Measurements from ENCODE around the gene RASGRP4.

RASGRP4 gene

DNA sequence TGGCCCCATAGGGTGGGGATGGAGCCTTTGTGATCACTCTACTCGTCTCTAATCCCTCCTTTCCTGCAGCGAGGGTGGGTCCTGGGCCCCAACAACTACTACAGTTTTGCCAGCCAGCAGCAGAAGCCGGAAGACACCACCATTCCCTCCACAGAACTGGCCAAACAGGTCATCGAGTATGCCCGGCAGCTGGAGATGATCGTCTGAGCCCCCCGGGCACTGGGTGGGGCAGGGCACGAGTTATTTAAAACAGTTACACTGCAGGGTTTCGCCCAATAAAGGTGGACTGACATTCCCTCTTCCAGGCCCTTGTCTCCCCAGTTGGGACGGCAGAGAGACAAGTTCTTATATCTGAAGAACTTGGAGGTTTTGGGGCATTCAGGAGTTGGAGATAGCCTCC is 42.8 kb downstream of the RASGRP4 start:
- TF ChIP-seq POLR2AphosphoS5 (IDR thresholded peaks at IDR 0.05; ENCODE audit: low read depth) (no peak), GABPA (IDR thresholded peaks at IDR 0.05; ENCODE audit: low read depth) (no peak), SPI1 (IDR thresholded peaks at IDR 0.05; ENCODE audit: borderline replicate concordance, low read depth) (no peak)
- TF ChIP-seq, protein P1, sequence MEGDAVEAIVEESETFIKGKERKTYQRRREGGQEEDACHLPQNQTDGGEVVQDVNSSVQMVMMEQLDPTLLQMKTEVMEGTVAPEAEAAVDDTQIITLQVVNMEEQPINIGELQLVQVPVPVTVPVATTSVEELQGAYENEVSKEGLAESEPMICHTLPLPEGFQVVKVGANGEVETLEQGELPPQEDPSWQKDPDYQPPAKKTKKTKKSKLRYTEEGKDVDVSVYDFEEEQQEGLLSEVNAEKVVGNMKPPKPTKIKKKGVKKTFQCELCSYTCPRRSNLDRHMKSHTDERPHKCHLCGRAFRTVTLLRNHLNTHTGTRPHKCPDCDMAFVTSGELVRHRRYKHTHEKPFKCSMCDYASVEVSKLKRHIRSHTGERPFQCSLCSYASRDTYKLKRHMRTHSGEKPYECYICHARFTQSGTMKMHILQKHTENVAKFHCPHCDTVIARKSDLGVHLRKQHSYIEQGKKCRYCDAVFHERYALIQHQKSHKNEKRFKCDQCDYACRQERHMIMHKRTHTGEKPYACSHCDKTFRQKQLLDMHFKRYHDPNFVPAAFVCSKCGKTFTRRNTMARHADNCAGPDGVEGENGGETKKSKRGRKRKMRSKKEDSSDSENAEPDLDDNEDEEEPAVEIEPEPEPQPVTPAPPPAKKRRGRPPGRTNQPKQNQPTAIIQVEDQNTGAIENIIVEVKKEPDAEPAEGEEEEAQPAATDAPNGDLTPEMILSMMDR (IDR thresholded peaks at IDR 0.05; ENCODE audit: insufficient read depth, low read length) = no peak
- TF ChIP-seq, protein P2, sequence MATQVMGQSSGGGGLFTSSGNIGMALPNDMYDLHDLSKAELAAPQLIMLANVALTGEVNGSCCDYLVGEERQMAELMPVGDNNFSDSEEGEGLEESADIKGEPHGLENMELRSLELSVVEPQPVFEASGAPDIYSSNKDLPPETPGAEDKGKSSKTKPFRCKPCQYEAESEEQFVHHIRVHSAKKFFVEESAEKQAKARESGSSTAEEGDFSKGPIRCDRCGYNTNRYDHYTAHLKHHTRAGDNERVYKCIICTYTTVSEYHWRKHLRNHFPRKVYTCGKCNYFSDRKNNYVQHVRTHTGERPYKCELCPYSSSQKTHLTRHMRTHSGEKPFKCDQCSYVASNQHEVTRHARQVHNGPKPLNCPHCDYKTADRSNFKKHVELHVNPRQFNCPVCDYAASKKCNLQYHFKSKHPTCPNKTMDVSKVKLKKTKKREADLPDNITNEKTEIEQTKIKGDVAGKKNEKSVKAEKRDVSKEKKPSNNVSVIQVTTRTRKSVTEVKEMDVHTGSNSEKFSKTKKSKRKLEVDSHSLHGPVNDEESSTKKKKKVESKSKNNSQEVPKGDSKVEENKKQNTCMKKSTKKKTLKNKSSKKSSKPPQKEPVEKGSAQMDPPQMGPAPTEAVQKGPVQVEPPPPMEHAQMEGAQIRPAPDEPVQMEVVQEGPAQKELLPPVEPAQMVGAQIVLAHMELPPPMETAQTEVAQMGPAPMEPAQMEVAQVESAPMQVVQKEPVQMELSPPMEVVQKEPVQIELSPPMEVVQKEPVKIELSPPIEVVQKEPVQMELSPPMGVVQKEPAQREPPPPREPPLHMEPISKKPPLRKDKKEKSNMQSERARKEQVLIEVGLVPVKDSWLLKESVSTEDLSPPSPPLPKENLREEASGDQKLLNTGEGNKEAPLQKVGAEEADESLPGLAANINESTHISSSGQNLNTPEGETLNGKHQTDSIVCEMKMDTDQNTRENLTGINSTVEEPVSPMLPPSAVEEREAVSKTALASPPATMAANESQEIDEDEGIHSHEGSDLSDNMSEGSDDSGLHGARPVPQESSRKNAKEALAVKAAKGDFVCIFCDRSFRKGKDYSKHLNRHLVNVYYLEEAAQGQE (IDR thresholded peaks at IDR 0.05; ENCODE audit: insufficient replicate concordance, low read depth) = no peak
- no peak overlapping the region for H3K4me3 ChIP-seq (replicated peaks; ENCODE audit: insufficient read depth, low read length)

DNA sequence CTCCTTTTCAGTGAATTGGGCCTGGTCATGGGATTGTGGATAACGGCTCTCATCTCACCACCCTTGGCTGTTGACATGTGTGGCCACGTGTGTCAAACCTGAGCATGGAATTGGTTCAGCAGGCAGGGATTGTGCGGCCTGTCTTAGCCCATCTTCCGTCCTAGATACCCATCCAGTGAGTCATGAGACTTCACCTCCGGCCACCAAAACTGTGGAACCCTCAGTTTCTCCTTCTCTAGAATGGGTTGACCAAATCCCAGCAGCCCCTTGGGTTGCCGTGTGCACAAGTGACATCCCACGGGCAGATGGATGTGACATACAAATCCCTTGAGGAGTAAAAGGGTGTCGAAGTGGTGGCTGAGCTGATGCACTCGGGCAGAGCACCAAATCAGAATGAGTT is 44.9 kb downstream of the RASGRP4 start:
- Histone ChIP-seq H3K27ac (replicated peaks) (no peak overlapping the region), H3K27me3 (ENCODE audit: insufficient read depth, poor library complexity, severe bottlenecking) (no peaks in the 10 kb centered on the region), H3K4me3 (replicated peaks; ENCODE audit: insufficient read depth, low read length) (no peak overlapping the region)
- TF ChIP-seq, protein P2 (IDR thresholded peaks at IDR 0.05; ENCODE audit: insufficient replicate concordance, low read depth) = no peak
- TF ChIP-seq SPI1 (IDR thresholded peaks at IDR 0.05; ENCODE audit: borderline replicate concordance, low read depth) (no peak), POLR2AphosphoS5 (IDR thresholded peaks at IDR 0.05; ENCODE audit: low read depth) (no peak)
- no peak for DNase-seq (ENCODE audit: low read depth in 1 of 2, low spot score in 1 of 2)

More for the DNA sequence above, 42.8 kb downstream of the RASGRP4 start:
- Histone ChIP-seq H3K27me3 (ENCODE audit: insufficient read depth, poor library complexity, severe bottlenecking) (peaks cover 6% of the 10 kb centered on the region), H3K27ac (replicated peaks) (no peak overlapping the region)
- no peak for DNase-seq (ENCODE audit: low read depth in 1 of 2, low spot score in 1 of 2)

DNA sequence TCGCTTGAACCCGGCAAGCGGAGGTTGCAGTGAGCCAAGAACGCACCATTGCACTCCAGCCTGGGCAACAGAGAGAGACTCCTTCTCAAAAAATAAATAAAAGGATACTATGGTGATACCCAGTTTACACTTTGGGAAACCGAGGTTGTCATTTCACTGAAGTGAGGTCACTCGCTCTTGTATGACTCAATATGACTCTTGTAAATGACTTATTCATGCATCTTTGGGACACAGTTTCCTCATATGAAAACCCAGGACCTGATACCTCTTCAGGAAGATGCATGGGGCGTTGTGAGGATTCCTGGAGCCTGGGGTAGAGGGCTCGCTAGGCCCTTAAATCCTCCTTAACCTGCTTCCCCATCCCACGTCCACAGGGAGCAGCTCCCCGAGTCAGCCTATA is 47.2 kb downstream of the RASGRP4 start:
- H3K27me3 ChIP-seq (ENCODE audit: insufficient read depth, poor library complexity, severe bottlenecking) = no peaks in the 10 kb centered on the region
- DNase-seq (ENCODE audit: low read depth in 1 of 2, low spot score in 1 of 2) = no peak

More for the DNA sequence above, 47.2 kb downstream of the RASGRP4 start:
- H3K4me3 ChIP-seq (replicated peaks; ENCODE audit: insufficient read depth, low read length) = no peak overlapping the region
- no peak for TF ChIP-seq SPI1 (IDR thresholded peaks at IDR 0.05; ENCODE audit: borderline replicate concordance, low read depth)
- TF ChIP-seq, protein P2 (IDR thresholded peaks at IDR 0.05; ENCODE audit: insufficient replicate concordance, low read depth) = no peak
- TF ChIP-seq GABPA (IDR thresholded peaks at IDR 0.05; ENCODE audit: low read depth) = no peak
- no peak for TF ChIP-seq POLR2AphosphoS5 (IDR thresholded peaks at IDR 0.05; ENCODE audit: low read depth)
- TF ChIP-seq, protein P1 (IDR thresholded peaks at IDR 0.05; ENCODE audit: insufficient read depth, low read length) = no peak
- H3K27ac ChIP-seq (replicated peaks) = no peak overlapping the region
